Esophagus muscularis mucosa (tissue), 4 donors: ENCODE measurements around the gene KCNB1. TPM values are rescaled to one million over a fixed set of nuclear protein-coding genes. Genes with fewer than 3 reads are reported as not detected.

Experiments
- DNase-seq: peaks from one replicate; pipeline ENCODE4 v3.0.0-alpha.2; 2017; ENCODE audit errors: extremely low spot score
- H3K27ac ChIP-seq, 4 donors: fragments of 200-600 bp; sonication (generic); replicated peaks in 1 of 4; 1 replicate in 3 of 4; 2 replicates in 1 of 4; pipeline ENCODE4 v1.5.1; 2016 to 2019; ENCODE audit warnings: mild to moderate bottlenecking in 1 of 4
- H3K27me3 ChIP-seq, 4 donors: fragments of 200-600 bp; sonication (generic); one replicate each; pipeline versions ENCODE4 v1.5.1 to v1.6.0; 2016 to 2019
- H3K36me3 ChIP-seq, 4 donors: fragments of 200-600 bp; sonication (generic); one replicate each; pipeline ENCODE4 v1.5.1; 2016 to 2019
- H3K4me1 ChIP-seq, 4 donors: fragments of 200-600 bp; sonication (generic); one replicate each; pipeline ENCODE4 v1.5.1; 2016 to 2019
- H3K4me3 ChIP-seq, 4 donors: fragments of 200-600 bp; sonication (generic); 1 replicate in 2 of 4; 2 replicates in 2 of 4; pipeline ENCODE4 v1.5.1; 2016 to 2019; ENCODE audit warnings: mild to moderate bottlenecking in 4 of 4, moderate library complexity in 1 of 4
- H3K9me3 ChIP-seq, 4 donors: fragments of 200-600 bp; sonication (generic); 1 replicate in 3 of 4; 2 replicates in 1 of 4; pipeline ENCODE4 v1.5.1; 2016 to 2019
- EP300 ChIP-seq: sonication (generic); formaldehyde crosslinking; IDR thresholded peaks from one replicate; pipeline ENCODE4 v1.6.1; 2017; ENCODE audit warnings: antibody characterized with exemption
- POLR2A ChIP-seq: fragments of 450-650 bp; IDR thresholded peaks from one replicate; pipeline ENCODE4 v1.6.1; 2017; ENCODE audit warnings: antibody characterized with exemption, moderate library complexity, mild to moderate bottlenecking, low read depth
- POLR2AphosphoS5 ChIP-seq, 2 donors: sonication (generic); formaldehyde crosslinking; IDR thresholded peaks; one replicate each; pipeline ENCODE4 v1.6.1; 2017; ENCODE audit warnings: antibody characterized with exemption in 2 of 2
- WGBS: methylation state at CpG from one replicate; pipeline ENCODE4 v1.1.5; 2018; 5-methylcytosine and 5-hydroxymethylcytosine counted together
- intact Hi-C: fragments of 100-400 bp; cut with DNase I; formaldehyde crosslinking; loops from one replicate; pipeline ENCODE4 v1.15.1; 2023
- total RNA-seq, 4 donors: library from RNA; depleted of rRNA; stranded (reverse); fragments of >200 nt; gene quantifications; one replicate each; pipeline versions ENCODE4 v1.1.0 to v1.2.1, GENCODE V29; 2016
- TF ChIP-seq, protein P1 (sequence below), 3 experiments: fragments of 200-600 bp in 2 of 3; fragments of 450-650 bp in 1 of 3; sonication (generic) in 2 of 3; IDR thresholded peaks; one replicate each; pipeline ENCODE4 v1.5.1; 2017 to 2019; ENCODE audit warnings: antibody characterized with exemption in 3 of 3, mild to moderate bottlenecking in 2 of 3, moderate library complexity in 1 of 3

The KCNB1 gene
- total RNA-seq, 4 donors from 2014 or later, result 32.3 to 55.5 (median 51.9) TPM

DNA sequence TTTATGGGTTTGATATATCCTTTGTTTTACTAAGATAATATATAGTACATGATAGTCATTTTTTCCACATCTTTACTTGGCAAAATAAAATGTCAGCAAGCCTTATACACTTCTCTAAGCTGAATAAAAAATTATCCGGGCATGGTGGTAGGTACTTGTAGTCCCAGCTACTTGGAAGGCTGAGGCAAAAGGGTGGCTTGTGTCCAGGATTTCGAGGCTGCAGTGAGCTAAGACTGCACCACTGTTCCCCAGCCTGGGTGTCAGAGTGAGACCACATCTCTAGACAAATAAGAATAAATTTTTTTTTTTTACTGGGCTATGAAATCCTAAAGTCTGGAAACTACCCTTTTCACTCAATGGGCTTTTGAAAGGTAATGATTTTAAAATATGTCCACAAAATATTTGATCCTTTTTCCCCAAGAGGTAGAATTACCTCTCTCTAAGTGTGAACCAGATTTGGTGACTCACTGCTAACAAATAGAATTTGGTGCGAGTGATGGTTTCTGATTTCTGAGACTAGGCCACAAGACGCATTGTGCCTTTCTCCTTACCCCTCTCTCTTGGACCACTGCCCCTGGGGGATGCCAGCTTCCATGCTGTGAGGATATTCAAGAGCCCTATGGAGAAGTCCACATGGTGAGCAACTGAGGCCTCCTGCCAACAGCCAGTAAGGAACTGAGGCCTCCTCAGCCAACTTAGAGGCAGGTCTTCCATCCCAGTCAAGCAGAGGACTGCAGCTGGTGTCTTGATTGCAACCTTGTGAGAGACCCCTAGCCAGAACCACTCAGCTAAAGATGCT, 120.4 kb downstream of the KCNB1 start:
- TF ChIP-seq POLR2A (no peak), POLR2AphosphoS5 (IDR thresholded peaks at IDR 0.05) (no peak), EP300 (no peak)
- TF ChIP-seq, protein P1, sequence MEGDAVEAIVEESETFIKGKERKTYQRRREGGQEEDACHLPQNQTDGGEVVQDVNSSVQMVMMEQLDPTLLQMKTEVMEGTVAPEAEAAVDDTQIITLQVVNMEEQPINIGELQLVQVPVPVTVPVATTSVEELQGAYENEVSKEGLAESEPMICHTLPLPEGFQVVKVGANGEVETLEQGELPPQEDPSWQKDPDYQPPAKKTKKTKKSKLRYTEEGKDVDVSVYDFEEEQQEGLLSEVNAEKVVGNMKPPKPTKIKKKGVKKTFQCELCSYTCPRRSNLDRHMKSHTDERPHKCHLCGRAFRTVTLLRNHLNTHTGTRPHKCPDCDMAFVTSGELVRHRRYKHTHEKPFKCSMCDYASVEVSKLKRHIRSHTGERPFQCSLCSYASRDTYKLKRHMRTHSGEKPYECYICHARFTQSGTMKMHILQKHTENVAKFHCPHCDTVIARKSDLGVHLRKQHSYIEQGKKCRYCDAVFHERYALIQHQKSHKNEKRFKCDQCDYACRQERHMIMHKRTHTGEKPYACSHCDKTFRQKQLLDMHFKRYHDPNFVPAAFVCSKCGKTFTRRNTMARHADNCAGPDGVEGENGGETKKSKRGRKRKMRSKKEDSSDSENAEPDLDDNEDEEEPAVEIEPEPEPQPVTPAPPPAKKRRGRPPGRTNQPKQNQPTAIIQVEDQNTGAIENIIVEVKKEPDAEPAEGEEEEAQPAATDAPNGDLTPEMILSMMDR (IDR thresholded peaks at IDR 0.05), result no peak
- DNase-seq, result no peak
- Histone ChIP-seq H3K36me3 (no peaks in the 10 kb centered on the region), H3K9me3 (no peaks in the 10 kb centered on the region), H3K4me1 (peaks cover 0 to 40% (median 29%) of the 10 kb centered on the region in 4 donors), H3K27me3 (no peaks in the 10 kb centered on the region), H3K4me3 (no peak overlapping the region), H3K27ac (peak overlapping the region in 2 of 4 donors; percentile 16 to 33)
- WGBS, result 43% methylated on average over 4 of the region's 4 CpGs
- intact Hi-C loops, result no loop called here

- H3K27ac ChIP-seq, result peak overlapping the region in 1 of 4 donors; percentile 33
- H3K9me3 ChIP-seq, result no peaks in the 10 kb centered on the region
- H3K4me3 ChIP-seq, result no peak overlapping the region
- no peaks in the 10 kb centered on the region for H3K27me3 ChIP-seq
- H3K4me1 ChIP-seq, result peaks cover 0 to 35% (median 31%) of the 10 kb centered on the region in 4 donors
- WGBS, result 56% methylated on average over 6 of the region's 6 CpGs
- no peak for DNase-seq
- H3K36me3 ChIP-seq, result no peaks in the 10 kb centered on the region
- intact Hi-C loops, result no loop called here
- TF ChIP-seq EP300 (no peak), POLR2AphosphoS5 (IDR thresholded peaks at IDR 0.05) (no peak), POLR2A (no peak)
- TF ChIP-seq, protein P1 (IDR thresholded peaks at IDR 0.05), result no peak
These were observed 122.1 kb downstream of the KCNB1 start for GRCh38 chr20:49360242-49360968.

GRCh38 chr20:49356676-49357075, 125.8 kb downstream of the KCNB1 start:
- 87% methylated on average over 3 of the region's 3 CpGs for WGBS
- Histone ChIP-seq H3K4me3 (no peak overlapping the region), H3K4me1 (peaks cover 0 to 51% (median 42%) of the 10 kb centered on the region in 4 donors), H3K36me3 (no peaks in the 10 kb centered on the region), H3K27me3 (no peaks in the 10 kb centered on the region), H3K9me3 (no peaks in the 10 kb centered on the region), H3K27ac (no peak overlapping the region)
- TF ChIP-seq EP300, result no peak
- DNase-seq, result no peak
- intact Hi-C loops, result no loop called here

DNA sequence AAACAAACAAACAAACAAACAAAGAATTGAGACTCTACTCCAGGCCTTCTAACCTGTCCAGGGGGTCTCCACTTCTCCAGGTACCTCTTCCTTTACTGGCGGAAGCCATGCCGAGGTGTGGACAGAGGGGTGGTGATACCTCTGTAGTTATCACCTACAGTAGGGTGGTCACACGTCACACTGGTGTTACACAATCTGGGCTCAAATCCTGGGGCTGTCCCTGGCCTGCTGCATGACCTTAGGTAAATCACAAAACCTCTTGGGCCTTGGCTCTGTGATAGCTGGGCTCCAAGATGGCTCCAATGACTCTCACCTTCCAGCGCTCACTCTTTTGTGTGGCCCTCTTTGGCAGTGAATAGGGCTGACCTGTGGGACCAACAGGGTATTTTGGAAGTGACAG, 127.8 kb downstream of the KCNB1 start:
- intact Hi-C loops, result no loop called here
- H3K4me3 ChIP-seq, result no peak overlapping the region
- no peaks in the 10 kb centered on the region for H3K27me3 ChIP-seq
- no peak for DNase-seq
- no peak overlapping the region for H3K27ac ChIP-seq
- no peaks in the 10 kb centered on the region for H3K9me3 ChIP-seq
- H3K4me1 ChIP-seq, result peaks cover 0 to 40% (median 30%) of the 10 kb centered on the region in 4 donors
- 86% methylated on average over 4 of the region's 4 CpGs for WGBS
- TF ChIP-seq, protein P1 (IDR thresholded peaks at IDR 0.05), result no peak
- TF ChIP-seq POLR2A (no peak), EP300 (no peak), POLR2AphosphoS5 (IDR thresholded peaks at IDR 0.05) (no peak)
- no peaks in the 10 kb centered on the region for H3K36me3 ChIP-seq

DNA sequence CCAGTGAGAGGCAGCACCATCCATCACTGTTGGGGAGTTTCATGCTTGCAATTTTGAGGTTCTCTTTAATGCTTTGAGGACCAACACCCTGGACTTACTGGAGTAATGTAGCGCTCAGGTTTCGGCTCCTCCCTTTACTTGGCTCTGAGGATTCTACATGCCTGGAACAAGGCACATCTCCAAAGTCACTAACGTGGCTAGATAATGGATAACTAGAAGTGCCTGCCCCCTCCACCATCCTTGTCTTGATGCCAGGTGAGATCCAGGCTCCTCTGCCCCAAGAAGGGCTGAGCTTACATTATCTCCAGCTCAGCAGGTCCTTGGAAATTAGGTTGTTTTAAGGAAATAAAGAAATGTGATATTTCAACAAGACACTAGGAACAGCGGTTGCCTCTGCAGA, 129.1 kb downstream of the KCNB1 start:
- Histone ChIP-seq H3K9me3 (no peaks in the 10 kb centered on the region), H3K27me3 (no peaks in the 10 kb centered on the region), H3K4me3 (no peak overlapping the region), H3K27ac (peak overlapping the region in 1 of 4 donors; percentile 40), H3K36me3 (no peaks in the 10 kb centered on the region), H3K4me1 (peaks cover 0 to 45% (median 26%) of the 10 kb centered on the region in 4 donors)
- intact Hi-C loops, result no loop called here
- 58% methylated on average over 4 of the region's 4 CpGs for WGBS
- DNase-seq, result no peak
- TF ChIP-seq POLR2A (no peak), EP300 (no peak)
